Measurements from ENCODE around the gene HEATR5B. TPM values are rescaled to one million over a fixed set of nuclear protein-coding genes. Genes with fewer than 3 reads are reported as not detected.
A peak's percentile ranks its signal among the peaks of the same experiment; 100 is the strongest.

The HEATR5B gene
- total and polyA plus RNA-seq, 9 of the 15 experiments (the other 6 are each of a cell fraction or from before 2014, with no cell fraction given), result 4.2 to 21.7 (median 12.2) TPM

DNA sequence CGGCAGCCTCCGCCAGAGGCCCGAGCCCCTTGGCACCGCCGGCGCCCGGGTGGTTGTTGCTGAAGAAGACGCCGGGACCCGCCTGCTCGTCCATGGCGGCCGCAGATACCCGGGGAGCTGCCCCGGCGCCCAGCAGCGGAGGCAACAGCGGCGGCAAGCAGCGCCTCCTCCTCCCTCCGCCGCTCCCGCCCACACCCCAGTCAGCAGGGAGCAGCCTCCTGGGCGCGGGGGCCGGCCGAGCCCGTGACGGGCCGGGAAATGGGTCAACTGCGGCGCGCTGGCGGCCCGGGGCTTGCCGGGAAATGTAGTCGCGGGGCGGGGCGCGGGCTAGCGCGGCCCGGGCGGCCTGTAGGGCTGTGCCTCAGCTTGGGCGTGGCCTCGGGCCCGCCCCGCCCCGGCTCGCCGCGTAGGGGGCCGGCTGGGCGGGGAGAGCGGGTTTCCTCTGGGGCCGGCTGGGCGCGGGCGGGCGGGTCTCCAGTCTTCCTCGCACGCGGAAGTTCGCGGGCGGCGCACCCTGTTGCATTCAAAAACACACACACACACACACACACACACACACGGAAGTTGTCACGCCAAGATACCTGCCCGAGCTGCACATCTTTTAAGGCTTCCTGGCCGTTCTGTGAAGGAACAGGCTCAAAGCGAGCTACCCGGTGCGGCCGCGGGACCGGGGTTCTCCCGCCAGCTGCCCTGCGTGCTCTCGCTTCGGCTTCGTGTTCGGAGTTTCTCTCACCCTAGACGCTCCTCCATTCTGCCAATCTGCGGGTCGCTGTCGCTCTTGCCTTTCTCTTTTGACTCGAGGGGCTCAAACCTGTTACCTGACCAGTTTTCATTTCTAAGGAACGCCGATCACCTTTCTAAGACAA is 117.6 kb downstream of the HEATR5B start, which contains the start of gene STRN (continued):
- TF ChIP-seq TCF7L2 (IDR thresholded peaks at IDR 0.05; ENCODE audit: low read depth, low read length) (no peak), ARID2 (IDR thresholded peaks at IDR 0.05) (no peak), POU5F1 (IDR thresholded peaks at IDR 0.05; ENCODE audit: borderline replicate concordance, low read depth, low read length, partially characterized antibody) (peak; percentile 87), MCM2 (IDR thresholded peaks at IDR 0.05; ENCODE audit: low read depth) (no peak), SPI1 (IDR thresholded peaks at IDR 0.05; ENCODE audit: borderline replicate concordance, low read depth, low read length) (no peak), DEAF1 (CRISPR knock-in tag; IDR thresholded peaks at IDR 0.05) (no peak), ETV6 (IDR thresholded peaks at IDR 0.05; ENCODE audit: borderline replicate concordance in 1 of 2, low read depth in 2 of 2, low read length in 1 of 2) (peak in 1 of 2 experiments; percentile 42; a peak in 1 of 4 replicates), ETV6 (CRISPR knock-in tag; IDR thresholded peaks at IDR 0.05; ENCODE audit: borderline replicate concordance) (no peak), KDM1A (IDR thresholded peaks at IDR 0.05) (no peak; a peak in 1 of 4 replicates), SREBF1 (IDR thresholded peaks at IDR 0.05; ENCODE audit: borderline replicate concordance, low read depth, low read length) (0 out of 2 replicates have a peak, but pooled peaks have one; percentile 19), ZNF740 (CRISPR knock-in tag; IDR thresholded peaks at IDR 0.05) (no peak), ZNF740 (tag; IDR thresholded peaks at IDR 0.05) (no peak), ZFPM2 (CRISPR knock-in tag; IDR thresholded peaks at IDR 0.05) (no peak), PML (IDR thresholded peaks at IDR 0.05; ENCODE audit: low read length) (no peak; the same call in 1 of the 2 replicates), BHLHE40 (IDR thresholded peaks at IDR 0.05; ENCODE audit: low read length) (peak; percentile 34; the same call in 1 of the 2 replicates), ZBTB1 (CRISPR knock-in tag; IDR thresholded peaks at IDR 0.05; ENCODE audit: borderline replicate concordance, low read depth) (peak; percentile 3; the same call in 1 of the 2 replicates), POLR3G (IDR thresholded peaks at IDR 0.05; ENCODE audit: extremely low read depth, insufficient read length, insufficient replicate concordance) (no peak), ZNF316 (IDR thresholded peaks at IDR 0.05) (no peak), ELF1 (tag; IDR thresholded peaks at IDR 0.05) (peak; percentile 88), TEAD4 (IDR thresholded peaks at IDR 0.05; ENCODE audit: low read length) (no peak; the same call in 1 of the 2 replicates), TEAD4 (CRISPR knock-in tag; IDR thresholded peaks at IDR 0.05; ENCODE audit: borderline replicate concordance) (no peak), ZNF561 (CRISPR knock-in tag; conservative IDR thresholded peaks at IDR 0.05) (no peak)
- TF ChIP-seq, protein P1, sequence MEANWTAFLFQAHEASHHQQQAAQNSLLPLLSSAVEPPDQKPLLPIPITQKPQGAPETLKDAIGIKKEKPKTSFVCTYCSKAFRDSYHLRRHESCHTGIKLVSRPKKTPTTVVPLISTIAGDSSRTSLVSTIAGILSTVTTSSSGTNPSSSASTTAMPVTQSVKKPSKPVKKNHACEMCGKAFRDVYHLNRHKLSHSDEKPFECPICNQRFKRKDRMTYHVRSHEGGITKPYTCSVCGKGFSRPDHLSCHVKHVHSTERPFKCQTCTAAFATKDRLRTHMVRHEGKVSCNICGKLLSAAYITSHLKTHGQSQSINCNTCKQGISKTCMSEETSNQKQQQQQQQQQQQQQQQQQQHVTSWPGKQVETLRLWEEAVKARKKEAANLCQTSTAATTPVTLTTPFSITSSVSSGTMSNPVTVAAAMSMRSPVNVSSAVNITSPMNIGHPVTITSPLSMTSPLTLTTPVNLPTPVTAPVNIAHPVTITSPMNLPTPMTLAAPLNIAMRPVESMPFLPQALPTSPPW (CRISPR knock-in tag; IDR thresholded peaks at IDR 0.05), result peak; percentile 94
- TF ChIP-seq, protein P2, sequence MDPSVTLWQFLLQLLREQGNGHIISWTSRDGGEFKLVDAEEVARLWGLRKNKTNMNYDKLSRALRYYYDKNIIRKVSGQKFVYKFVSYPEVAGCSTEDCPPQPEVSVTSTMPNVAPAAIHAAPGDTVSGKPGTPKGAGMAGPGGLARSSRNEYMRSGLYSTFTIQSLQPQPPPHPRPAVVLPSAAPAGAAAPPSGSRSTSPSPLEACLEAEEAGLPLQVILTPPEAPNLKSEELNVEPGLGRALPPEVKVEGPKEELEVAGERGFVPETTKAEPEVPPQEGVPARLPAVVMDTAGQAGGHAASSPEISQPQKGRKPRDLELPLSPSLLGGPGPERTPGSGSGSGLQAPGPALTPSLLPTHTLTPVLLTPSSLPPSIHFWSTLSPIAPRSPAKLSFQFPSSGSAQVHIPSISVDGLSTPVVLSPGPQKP (CRISPR knock-in tag; IDR thresholded peaks at IDR 0.05), result no peak
